Hippocampal formation (tissue), 2 donors: ENCODE results near the gene ELAVL4.

ENCODE experiments used
- DNase-seq, 2 donors: peaks; one replicate each; lab custom pipeline; 2025; lab: John Stamatoyannopoulos, UW

The ELAVL4 gene

GRCh38 chr1:50108497-50109059 lies at the start of gene ELAVL4:
Gene ELAVL4, plus strand, starts transcription at chr1:50108920. Its CDS starts 270 bp downstream, at chr1:50109190.
- peak in 1 of 2 donors; percentile 35 for DNase-seq

GRCh38 chr1:50060279-50060678 lies 48.4 kb upstream of the ELAVL4 start:
- DNase-seq = no peak

- DNase-seq = no peak
Observed at GRCh38 chr1:50066806-50067205, 41.9 kb upstream of the ELAVL4 start.

- DNase-seq = no peak
Observed at GRCh38 chr1:50074931-50075330, 33.8 kb upstream of the ELAVL4 start.

DNA sequence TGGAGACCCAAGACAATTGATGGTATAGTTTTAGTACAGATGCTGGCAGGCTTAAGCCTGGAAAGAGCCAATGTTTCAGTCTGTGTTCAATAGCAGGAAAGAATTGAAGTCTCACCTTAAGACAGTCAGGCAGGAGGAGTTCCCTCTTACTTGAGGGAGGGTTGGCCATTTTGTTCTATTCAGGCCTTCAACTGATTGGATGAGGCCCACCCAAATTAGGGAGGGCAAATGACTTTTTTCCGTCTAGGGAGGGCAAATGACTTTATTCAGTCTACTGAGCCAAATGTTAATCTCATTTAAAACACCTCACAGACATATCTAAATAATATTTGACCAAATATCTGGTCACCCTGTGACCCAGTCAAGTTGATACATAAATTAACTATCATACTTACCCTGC lies 31.4 kb upstream of the ELAVL4 start:
- no peak for DNase-seq

DNA sequence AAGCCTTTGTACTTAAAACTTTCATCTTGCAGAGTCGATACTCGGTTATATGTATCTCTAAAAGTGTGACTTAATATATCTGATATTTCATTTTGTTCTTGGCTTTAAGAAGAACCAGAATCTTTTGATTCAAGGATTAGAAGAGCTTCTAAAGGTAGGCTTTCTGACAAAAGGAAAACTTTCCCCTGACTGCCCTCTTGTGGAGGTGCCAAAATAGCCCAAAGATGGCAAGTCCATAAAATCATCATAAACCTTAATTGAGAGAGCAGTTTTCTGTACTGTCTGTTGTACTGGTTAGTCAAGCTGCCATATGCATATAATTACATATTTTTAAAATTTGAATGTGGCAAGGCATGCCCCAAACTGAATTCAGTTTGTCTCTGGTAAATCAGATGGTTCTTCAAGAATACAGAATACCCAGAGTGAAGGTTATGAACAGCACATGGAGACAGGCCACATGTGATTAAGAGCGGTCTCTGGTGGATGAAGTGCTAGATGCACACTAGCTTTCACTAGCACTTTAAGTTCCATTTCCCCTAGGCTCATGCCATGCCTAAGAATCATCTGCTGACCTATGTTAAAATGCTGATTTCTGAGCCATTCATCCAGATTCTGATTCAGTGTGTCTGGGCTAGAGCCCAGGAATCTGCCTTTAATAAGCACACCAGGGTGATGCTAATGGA lies 27.7 kb upstream of the ELAVL4 start:
- DNase-seq = no peak

DNA sequence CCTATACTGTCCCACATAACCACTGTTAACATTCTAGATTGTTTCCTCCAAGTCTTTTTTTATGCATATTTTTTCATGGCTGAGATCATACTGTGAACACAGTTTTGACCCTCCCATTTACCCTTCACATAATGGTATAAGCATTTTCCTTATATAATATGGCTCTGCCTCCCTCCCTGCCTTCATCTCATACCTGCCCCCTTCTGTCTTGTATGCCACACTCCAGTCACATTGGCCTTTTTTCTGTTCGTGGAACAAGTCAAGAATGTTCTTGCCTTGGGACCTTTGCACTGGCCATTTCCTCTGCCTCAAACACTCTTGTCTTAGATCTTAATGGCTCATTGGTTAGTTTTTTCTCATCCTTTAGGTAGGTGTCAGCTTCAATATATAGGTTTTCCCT lies 24.3 kb upstream of the ELAVL4 start:
- no peak for DNase-seq

DNA sequence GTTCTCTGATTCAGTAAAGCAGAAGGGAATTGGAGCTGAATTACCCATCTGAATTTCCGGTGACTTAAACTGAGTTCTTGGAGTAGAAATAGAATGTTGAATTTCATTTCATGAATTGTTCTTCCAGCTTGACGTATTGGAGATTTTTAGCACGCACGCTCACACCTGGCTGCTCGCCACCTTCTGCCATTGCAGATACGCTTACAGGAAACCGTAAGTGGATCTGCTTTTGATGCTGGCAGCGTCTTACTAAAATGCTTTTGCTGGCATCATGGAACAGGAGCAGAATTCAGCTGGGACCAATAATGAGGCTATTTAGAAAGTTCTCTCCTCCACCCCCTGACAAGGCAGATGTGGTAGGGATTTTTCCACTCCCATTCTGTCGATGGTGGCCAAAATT lies 17.7 kb upstream of the ELAVL4 start:
- no peak for DNase-seq

- DNase-seq = no peak
Observed at GRCh38 chr1:50095716-50096115, 13.0 kb upstream of the ELAVL4 start.

DNA sequence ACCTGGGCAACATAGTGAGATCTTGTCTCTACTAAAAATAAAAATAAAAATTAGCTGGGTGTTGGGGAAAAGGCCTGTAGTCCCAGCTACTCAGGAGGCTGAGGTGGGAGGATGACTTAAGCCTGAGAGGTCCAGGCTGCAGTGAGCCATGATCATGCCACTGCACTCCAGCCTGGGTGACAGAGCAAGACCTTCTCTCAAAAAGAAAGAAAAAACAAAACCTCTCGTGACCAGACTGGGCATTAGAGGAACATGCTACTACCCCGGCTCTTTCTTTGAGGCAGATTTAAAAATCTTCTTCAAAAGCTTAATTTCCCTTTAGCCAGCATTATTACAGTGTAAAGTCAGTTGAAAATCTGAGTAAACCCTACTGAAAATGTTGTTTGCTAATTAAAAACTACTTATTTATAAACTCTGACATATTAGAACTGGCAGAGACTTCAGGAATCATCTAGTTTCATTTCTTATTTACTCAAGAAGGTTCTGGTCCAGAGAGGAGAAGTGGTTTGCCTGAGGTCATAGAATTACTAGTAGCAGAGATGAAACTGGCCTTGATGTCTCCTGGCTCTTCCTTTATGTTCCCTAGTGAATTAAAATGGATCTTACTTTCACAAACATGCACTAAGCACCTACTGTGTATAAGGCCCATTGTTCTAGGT lies 11.6 kb upstream of the ELAVL4 start:
- DNase-seq = no peak

GRCh38 chr1:50097791-50098190 lies 10.9 kb upstream of the ELAVL4 start:
- no peak for DNase-seq

GRCh38 chr1:50098591-50099021 lies 10.1 kb upstream of the ELAVL4 start:
- DNase-seq = no peak

GRCh38 chr1:50099654-50100053 lies 9.1 kb upstream of the ELAVL4 start:
- no peak for DNase-seq

- DNase-seq = no peak
Observed at GRCh38 chr1:50103615-50104081, 5.1 kb upstream of the ELAVL4 start.

DNA sequence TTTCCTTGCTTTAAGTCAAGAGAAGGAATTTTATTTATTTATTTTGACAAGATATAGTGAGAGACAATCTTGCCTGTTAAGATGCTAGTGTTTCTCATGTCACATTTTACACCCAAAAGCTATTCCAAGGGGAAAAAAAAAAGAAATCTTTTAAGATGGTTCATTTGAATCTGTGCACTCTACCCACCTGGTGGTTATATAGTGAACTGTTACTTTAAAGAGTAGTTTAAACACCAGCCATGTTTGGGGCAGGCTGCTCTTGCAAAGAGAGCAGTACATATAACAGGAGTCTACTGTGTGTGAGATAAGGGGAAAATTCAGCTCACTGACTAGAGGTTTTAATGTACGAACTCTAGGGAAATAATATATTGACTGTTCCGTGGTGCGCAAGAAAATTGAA lies 3.3 kb upstream of the ELAVL4 start:
- DNase-seq = peak in 1 of 2 donors; percentile 35

DNA sequence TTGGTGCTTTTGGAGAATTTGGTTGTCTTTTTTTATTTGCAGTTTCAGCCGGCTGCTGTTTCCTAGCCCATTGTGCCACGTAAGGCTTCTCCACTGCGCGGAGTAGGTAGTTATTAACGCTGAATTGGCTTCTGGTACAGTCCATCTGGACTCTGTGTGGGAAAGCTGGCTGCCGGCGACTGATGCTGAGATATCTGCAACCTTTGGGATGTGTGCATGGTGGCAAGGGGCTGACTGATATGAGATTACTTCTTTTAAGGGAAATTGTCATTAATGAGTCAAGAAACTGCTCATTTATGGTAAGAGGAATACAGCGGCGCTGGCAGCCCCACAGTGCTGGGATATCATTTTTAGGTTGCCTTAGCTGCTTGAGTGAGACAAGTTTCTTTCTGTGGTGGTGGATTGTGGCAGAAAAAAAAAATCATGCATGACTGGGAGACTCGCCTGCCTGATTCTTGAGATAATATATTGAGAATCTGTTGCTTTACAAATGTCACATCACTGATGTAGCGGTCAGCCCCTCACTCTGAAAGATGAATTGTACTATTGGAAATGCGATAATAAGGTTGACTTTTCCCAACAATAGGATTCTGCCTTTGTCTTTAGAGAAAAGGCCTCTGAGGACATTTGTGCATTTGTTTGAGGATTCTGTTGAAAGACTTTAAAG lies 2.5 kb upstream of the ELAVL4 start:
- DNase-seq = no peak

GRCh38 chr1:50109116-50109515 lies 396 bp downstream of the ELAVL4 start:
- DNase-seq = no peak

GRCh38 chr1:50109647-50110075 lies 941 bp downstream of the ELAVL4 start:
- peak in 1 of 2 donors; percentile 35 for DNase-seq

GRCh38 chr1:50110151-50110550 lies 1.4 kb downstream of the ELAVL4 start:
- peak in 1 of 2 donors; percentile 37 for DNase-seq

DNA sequence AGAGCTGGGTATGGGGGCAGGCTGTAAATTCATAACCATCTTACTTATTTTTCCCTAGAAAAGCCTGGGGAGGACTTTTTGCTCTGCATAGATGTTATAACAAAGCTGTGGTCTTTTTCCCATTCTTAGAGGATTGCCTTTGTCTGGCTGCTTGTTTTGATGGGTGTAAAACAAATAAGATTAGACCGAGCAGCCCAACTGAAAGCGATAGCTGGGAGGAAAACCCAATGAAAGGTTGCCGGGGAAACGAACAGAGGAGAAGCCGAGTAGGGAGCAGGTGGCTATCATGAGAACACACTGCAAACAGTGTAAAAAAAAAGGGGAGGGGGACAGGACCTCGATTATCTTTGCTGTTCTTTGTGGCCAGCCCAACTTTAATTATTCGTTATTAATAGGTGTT lies 1.9 kb downstream of the ELAVL4 start:
- DNase-seq = peak in 1 of 2 donors; percentile 32

GRCh38 chr1:50111503-50111902 lies 2.8 kb downstream of the ELAVL4 start:
- DNase-seq = no peak

- DNase-seq = no peak
Observed at GRCh38 chr1:50112193-50112592, 3.5 kb downstream of the ELAVL4 start.

- no peak for DNase-seq
Observed at GRCh38 chr1:50123071-50123470, 14.4 kb downstream of the ELAVL4 start.
